ENCODE results near the gene SLC37A3.

DNA sequence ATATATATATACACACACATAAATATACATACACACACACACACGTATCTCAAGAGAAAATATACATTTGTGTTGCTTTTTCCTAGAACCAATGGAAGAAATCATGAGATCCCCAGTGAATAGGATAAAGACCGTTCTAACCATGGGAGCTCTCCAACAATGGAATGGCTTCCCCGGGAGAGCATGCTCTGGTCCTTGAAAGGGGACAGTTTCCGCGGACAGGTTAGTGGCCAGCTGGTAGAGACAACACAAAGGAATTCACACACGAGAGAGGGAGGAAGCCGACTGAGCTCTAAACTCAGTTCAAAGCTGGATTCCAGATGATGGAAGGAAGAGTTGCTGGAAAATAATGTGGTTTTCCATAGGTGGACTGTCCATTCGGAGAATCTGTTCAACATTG is 72.7 kb downstream of the SLC37A3 start:
- TF ChIP-seq CTCF (IDR thresholded peaks at IDR 0.05) (no peak), POLR2A (IDR thresholded peaks at IDR 0.05) (no peak), EP300 (IDR thresholded peaks at IDR 0.05) (no peak)
